SU-DHL-6 (cell line): ENCODE results near the gene TSPAN6.

Source experiments
- CTCF ChIP-seq: fragments of 200-600 bp; sonication (generic); IDR thresholded peaks from one replicate; pipeline ENCODE4 v1.5.1; 2017; ENCODE audit warnings: antibody characterized with exemption, mild to moderate bottlenecking, low read length, moderate library complexity; ENCODE audit not compliant: insufficient read depth, poor library complexity, severe bottlenecking
- EZH2phosphoT487 ChIP-seq: fragments of 200-600 bp; sonication (generic), shearing (Covaris generic); conservative IDR thresholded peaks from 2 replicates; pipeline ENCODE4 v1.6.1; 2018; ENCODE audit warnings: mild to moderate bottlenecking, antibody characterized with exemption, low read length, moderate library complexity, mixed read lengths

DNA sequence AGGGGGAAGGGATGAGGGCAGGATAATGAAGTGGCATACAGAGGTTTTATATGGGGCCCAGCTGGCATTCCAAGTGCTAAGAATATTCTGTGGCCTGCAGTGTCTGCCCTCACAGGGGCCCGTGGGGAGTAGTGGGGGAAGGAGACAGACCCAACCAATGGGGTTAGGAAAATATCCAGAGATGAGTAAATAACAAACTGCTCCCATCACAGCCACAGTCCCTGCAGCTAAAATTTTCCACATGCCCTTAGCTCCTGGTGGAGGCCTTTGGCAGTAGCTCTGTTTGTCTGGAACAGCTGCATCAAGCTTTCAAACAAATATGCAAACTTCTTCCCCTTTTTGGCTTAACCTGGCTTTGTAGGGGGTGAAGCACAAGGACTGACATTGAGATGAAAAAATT, 10.5 kb upstream of the TSPAN6 start:
- TF ChIP-seq CTCF = no peak
- no peak for TF ChIP-seq EZH2phosphoT487
